SKM-1 treated with dmso at 0.1 percent for 144 hours (cell line): ENCODE measurements around the gene DNAJC30.
A peak's percentile ranks its signal among the peaks of the same experiment; 100 is the strongest.
"Not testable (repeated sequence)": the region's sequence is repeated elsewhere in the genome, so short reads cannot be mapped to it uniquely, and the experiment has no call there.

Experiments
- DNase-seq: peaks from one replicate; lab custom pipeline; 2025; ENCODE audit not compliant: unreplicated experiment; lab: John Stamatoyannopoulos, UW

DNAJC30 gene

DNA sequence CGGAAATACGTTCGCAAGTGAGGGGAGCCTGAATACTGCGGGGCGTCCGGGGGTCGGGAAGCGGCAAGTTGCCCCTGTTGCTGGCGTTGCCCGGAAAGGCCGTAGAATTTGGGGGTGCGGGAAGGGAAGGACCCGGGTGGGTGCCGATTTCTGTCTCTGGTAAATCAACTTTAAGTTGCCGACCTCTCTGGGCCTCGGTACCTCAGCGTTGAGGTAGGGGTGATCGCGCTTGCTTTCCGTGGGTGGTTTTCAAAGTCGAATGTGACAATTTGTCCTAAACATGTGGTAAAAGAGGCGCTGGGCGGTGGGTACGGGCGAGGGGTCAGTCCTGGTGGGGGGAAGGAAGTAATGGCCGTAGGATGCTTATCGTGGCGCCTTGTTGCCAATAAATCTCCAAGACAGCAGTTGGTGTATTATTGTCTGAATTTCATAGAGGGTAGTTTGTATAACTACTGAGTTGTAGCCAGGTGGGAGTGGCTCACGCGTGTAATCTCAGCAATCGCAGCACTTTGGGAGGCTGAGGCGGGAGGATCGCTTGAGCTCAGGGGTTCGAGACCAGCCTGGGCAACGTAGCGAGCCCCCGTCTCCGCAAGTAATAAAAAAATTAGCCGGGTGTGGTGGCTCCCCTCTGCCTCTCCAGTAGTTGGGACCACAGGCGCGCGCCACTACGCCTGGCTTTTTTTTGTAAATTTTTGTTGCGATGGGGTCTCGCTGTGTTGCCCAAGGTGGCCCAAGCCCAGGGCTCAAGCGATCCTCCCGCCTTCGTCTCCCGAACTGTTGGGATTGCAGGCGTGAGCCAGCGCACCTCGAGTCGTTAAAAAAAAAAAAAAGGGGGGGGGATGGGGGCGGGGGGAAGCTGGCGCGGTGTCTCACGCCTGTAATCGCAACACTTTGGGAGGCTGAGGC is 788 bp upstream of the DNAJC30 start:
- DNase-seq, result no peak

GRCh38 chr7:73682745-73683055 is 553 bp downstream of the DNAJC30 start:
- DNase-seq, result no peak

GRCh38 chr7:73681031-73681430 is 2.2 kb downstream of the DNAJC30 start:
- no peak for DNase-seq

DNA sequence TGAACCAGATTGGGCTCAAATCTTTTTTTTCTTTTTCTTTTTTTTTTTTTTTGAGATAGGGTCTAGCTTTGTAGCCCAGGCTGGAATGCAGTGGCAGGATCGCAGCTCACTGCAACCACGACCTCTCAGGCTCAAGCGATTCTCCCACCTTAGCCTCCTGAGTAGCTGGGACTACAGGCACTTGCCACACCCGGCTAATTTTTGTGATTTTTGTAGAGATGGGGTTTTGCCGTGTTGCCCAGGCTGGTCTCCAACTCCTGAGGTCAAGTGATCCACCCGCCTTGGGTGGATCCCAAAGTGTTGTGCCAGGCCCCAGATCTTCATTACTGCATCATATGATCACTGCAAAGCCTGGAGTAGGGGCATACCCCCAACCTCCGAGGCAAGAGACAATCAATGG is 2.8 kb downstream of the DNAJC30 start:
- no peak for DNase-seq

DNA sequence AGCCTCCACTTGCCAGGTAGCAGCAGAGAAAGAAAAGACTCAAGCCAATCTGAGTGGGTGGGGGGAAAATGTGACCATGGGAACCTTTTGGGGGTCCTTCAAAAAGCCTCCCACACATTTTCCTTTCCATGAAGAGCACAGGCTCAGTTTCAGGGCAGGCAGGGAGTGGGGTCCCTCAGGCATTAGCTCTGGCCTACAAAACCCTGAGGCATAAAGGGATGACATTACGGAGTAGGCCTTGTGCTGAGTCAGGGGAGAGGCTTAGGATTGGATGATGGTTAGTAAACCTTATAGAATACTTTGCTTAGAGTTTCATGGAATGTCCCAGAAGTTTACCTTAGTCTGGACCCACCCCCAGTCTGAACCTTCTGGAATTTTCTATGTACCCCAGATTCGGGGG is 3.5 kb downstream of the DNAJC30 start:
- no peak for DNase-seq

DNA sequence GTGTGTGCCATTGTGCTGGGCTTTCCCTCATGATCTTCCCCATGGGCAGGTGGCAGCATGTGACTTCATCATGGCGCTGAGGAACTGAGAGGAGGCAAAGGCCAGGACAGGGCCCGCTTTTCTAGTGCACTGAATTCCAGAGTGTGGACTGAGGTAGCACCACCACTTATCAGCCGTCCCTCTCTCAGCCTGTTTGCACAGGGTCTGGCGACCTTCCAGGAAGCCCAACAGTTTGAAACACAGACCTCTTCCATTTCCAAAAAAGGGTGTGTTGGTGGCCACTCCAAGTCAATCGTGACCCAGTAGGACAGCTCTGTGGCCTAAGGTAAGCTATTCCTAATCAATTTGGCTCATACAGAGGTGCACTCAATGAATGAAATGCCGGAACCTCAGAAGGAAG is 4.4 kb downstream of the DNAJC30 start:
- no peak for DNase-seq

- not testable (repeated sequence) for DNase-seq
Observed at GRCh38 chr7:73676062-73676461, 7.2 kb downstream of the DNAJC30 start.

DNA sequence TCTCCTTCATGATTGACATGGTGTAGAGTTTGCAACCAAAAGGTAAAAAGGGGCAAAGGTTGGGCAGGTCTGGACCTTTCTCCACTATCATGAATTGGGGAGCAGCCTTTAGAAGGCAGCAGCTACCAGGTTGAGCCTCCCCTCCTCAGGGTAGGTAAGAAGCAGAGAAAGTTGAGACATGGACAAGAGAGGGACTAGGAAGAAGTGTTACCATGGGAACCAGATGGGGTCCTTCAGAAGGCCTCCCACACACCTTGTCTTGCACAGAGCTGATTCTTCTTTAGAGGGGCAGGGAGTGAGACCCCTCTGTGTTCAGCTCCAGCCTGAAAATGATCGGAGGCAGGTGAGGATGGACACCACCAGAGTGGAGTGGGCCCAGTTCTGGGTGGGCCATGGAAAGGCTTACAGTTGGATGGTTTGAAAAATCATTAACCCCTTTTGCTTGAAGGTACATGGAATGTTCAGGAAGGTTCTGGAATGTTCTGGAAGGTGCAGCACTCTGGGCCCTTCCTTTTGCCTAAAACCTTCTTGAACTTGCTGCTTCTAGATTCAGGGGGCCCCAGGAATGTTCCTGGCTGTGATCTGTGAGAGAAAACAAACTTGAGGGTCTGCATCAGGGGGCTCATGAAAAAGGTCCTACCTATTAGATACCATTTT is 8.7 kb downstream of the DNAJC30 start:
- DNase-seq, result no peak

GRCh38 chr7:73671857-73672445 is 11.3 kb downstream of the DNAJC30 start:
- no peak for DNase-seq

GRCh38 chr7:73671322-73671661 is 12.0 kb downstream of the DNAJC30 start:
- no peak for DNase-seq

- DNase-seq, result no peak
Observed at GRCh38 chr7:73669858-73670385, 13.3 kb downstream of the DNAJC30 start.

DNA sequence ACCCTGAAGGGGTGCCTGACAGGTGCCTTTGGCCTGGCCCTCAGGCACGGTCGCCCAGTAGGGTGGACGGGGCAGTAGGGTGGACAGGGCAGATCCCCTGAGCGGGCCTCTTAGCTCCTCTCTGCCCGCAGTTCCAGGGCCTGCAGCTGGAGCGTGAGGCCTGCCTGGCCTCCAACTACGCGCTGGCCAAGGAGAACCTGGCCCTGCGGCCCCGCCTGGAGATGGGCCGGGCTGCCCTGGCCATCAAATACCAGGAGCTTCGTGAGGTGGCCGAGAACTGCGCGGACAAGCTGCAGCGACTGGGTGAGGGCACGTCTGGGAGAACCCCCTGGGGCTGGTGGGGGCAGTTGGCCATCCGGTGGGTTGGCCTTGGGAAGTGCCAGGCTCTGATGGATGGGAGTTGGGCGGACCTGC is 14.0 kb downstream of the DNAJC30 start:
- no peak for DNase-seq

GRCh38 chr7:73668886-73669230 is 14.4 kb downstream of the DNAJC30 start:
- DNase-seq, result no peak

DNA sequence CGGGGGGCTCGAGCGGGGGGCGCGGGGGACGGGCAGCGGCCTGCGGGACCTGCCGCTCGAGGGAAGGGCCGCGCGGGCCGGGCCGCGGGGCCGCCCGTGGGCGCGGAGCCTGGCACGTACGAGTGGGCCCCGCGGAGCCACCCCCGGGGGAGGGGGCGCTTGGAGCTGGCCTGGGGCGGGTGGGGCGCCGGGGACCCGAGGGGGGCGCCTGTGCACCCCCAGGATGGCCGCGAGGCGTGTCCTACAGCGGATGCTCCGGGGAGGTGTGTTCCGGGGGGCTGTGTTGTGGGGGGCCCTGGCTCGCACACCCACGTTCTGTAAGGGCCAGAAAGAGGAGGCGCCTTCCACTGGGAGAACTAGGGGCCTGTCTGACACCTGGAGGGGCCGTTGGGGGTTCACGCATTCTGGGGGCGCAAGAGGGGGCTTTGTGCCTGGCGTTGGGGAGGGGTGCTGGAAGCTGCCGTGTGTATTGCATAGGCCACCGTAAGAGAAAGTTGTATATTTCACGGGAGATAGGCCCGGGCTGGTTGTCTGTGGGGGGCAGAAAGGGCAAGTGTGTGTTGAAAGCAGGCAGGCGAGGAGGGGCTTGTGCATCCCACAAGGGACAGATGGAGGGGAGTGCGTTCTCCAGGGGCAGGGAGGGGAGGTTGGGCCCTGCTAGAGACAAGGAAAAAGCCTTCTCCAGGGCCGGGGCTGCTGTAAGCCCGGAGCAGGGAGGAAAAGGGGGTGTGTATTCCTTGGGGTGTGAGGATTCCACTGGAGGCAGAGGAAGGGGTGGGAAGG is 15.0 kb downstream of the DNAJC30 start:
- no peak for DNase-seq

DNA sequence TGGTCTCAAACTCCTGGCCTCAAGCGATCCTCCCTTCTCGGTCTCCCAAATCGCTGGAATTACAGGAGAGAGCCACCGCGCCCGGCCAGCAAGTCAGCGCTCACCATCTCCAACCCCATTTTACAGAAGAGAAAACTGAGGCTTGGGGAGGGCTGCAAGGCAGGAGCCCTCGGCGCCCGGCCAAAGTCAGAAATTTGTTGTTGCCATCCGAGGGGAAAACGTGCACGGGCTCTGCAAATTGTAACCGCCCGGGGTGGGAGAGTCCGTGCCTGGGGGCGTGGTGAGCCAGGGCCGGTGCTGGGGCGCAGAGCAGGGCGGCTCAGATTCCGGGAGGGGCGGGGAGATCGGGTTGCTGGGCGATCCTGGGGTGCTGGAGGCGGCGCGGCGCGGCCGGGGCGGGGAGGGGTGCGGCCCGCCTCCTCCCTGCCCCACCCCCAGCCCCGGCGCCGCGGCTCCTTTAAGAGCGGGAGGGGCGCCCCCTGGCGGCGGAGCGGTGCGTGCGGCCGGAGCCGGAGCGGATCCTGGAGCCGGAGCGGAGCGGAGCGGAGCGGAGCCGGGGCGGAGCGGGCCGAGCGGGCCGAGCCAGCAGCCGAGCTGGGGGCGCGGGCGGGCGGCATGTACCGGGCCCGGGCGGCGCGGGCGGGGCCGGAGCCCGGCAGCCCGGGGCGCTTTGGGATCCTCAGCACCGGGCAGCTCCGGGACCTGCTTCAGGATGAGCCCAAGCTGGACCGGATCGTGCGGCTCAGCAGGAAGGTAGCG is 15.7 kb downstream of the DNAJC30 start, which contains the start of gene VPS37D:
Gene VPS37D, plus strand, starts transcription at position 488 of the 759 bp plus-strand sequence. Its CDS starts 128 bp downstream, at position 616.
- DNase-seq, result peak; percentile 77

GRCh38 chr7:73663033-73663432 is 20.2 kb downstream of the DNAJC30 start:
- no peak for DNase-seq

DNA sequence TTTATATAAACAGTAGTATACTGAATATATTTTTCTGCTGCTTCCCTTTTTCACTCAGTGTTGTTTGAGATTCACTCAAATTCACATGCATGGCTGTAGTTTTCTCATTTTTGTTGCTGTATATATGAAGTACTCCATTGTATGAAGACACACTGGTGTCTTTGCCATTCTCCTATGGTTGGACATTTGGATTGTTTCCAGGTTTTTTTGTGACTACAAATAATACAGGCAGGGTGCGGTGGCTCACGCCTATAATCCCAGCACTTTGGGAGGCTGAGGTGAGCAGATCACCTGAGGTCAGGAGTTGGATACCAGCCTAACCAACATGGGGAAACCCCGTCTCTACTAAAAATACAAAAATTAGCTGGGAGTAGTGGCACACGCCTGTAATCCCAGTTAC is 22.7 kb downstream of the DNAJC30 start:
- DNase-seq, result not testable (repeated sequence)

- DNase-seq, result no peak
Observed at GRCh38 chr7:73659983-73660382, 23.3 kb downstream of the DNAJC30 start.

DNA sequence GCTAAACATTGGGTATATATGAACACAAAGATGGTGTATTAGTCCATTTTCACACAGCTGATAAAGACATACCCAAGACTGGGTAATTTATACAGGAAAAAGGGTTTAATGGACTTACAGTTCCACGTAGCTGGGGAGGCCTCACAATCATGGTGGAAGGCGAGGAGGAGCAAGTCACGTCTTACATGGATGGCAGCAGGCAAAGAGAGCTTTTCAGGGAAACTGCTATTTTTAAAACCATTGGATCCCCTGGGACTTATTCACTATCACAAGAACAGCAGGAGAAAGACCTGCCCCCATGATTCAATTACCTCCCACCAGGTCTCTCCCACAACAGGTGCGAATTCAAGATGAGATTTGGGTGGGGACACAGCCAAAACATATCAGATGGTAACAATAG is 27.9 kb downstream of the DNAJC30 start:
- not testable (repeated sequence) for DNase-seq

DNA sequence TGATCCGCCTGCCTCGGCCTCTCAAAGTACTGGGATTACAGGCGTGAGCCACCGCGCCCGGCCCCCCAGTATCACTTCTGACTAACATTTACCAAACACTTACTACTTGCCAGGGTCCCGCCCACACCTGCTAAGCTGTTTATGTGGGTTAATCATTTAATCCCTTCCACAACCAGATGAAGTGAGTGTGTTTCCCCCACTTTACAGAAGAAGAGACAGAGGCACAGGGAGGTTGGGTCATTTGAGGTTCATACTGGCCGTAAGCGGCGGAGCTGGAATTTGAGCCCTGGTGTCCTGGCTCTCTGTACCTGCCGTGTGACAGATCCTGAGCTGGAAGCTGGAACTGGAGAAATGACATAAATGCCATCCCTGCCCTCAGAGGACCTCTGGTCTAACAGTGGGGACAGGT is 30.7 kb downstream of the DNAJC30 start:
- no peak for DNase-seq
